HepG2 (cell line): ENCODE results near the gene CDT1. TPM values are rescaled to one million over a fixed set of nuclear protein-coding genes. Genes with fewer than 3 reads are reported as not detected.

Source experiments
- AKNA ChIP-seq: sonication (generic); formaldehyde crosslinking; IDR thresholded peaks from 2 replicates; pipeline ENCODE4 v1.4.0; 2020; ENCODE audit warnings: missing genetic modification reagents, borderline replicate concordance
- CENPX ChIP-seq: sonication (generic); formaldehyde crosslinking; IDR thresholded peaks from 2 replicates; pipeline ENCODE4 v1.9.0; 2021; ENCODE audit warnings: mild to moderate bottlenecking, missing genetic modification reagents, moderate library complexity
- ETV6 ChIP-seq: sonication (generic); formaldehyde crosslinking; conservative IDR thresholded peaks from 2 replicates; pipeline ENCODE4 v1.4.0; 2020; ENCODE audit warnings: missing genetic modification reagents
- EZH2 ChIP-seq: conservative IDR thresholded peaks from 2 replicates; pipeline ENCODE4 v1.6.1; 2012; ENCODE audit warnings: mild to moderate bottlenecking, low read depth, low read length, moderate library complexity
- GATA4 ChIP-seq: sonication (generic); IDR thresholded peaks from 2 replicates; pipeline ENCODE4 v1.6.1; 2016; ENCODE audit warnings: antibody characterized with exemption, low read depth, borderline replicate concordance
- MED8 ChIP-seq: sonication (generic); formaldehyde crosslinking; IDR thresholded peaks from 2 replicates; pipeline ENCODE4 v1.8.1; 2023; ENCODE audit warnings: mild to moderate bottlenecking, missing genetic modification reagents; ENCODE audit not compliant: insufficient replicate concordance
- NONO ChIP-seq, 2 experiments: fragments of 450-650 bp in 1 of 2; sonication (generic) in 1 of 2; formaldehyde crosslinking in 1 of 2; IDR thresholded peaks in 1 of 2; conservative IDR thresholded peaks in 1 of 2; 2 replicates each; pipeline versions ENCODE4 v1.6.1 to v1.8.0; 2017 to 2022; ENCODE audit warnings: mild to moderate bottlenecking in 1 of 2, missing genetic modification reagents in 1 of 2, moderate library complexity in 1 of 2
- NR2F6 ChIP-seq, 2 experiments: IDR thresholded peaks; 2 replicates each; pipeline ENCODE4 v1.6.1; 2016; ENCODE audit warnings: antibody characterized with exemption in 1 of 2, mild to moderate bottlenecking in 1 of 2
- RXRB ChIP-seq: IDR thresholded peaks from 2 replicates; pipeline ENCODE4 v1.6.1; 2016; ENCODE audit warnings: borderline replicate concordance, missing genetic modification reagents, missing compliant biosample characterization
- SOX6 ChIP-seq, 2 experiments: fragments of 450-650 bp in 1 of 2; sonication (generic) in 1 of 2; formaldehyde crosslinking in 1 of 2; IDR thresholded peaks; 2 replicates each; pipeline versions ENCODE4 v1.4.0 to v1.6.1; 2017 to 2020; ENCODE audit warnings: antibody characterized with exemption in 1 of 2, mild to moderate bottlenecking in 1 of 2, missing genetic modification reagents in 1 of 2
- TEAD2 ChIP-seq: sonication (generic); formaldehyde crosslinking; IDR thresholded peaks from 2 replicates; pipeline ENCODE4 v1.9.0; 2021; ENCODE audit warnings: missing genetic modification reagents
- TRIM22 ChIP-seq: fragments of 450-650 bp; IDR thresholded peaks from 2 replicates; pipeline ENCODE4 v1.6.1; 2017
- YEATS4 ChIP-seq: sonication (generic); formaldehyde crosslinking; IDR thresholded peaks from 2 replicates; pipeline ENCODE4 v1.4.0; 2020; ENCODE audit warnings: missing genetic modification reagents, borderline replicate concordance
- ZBTB10 ChIP-seq: sonication (generic); formaldehyde crosslinking; IDR thresholded peaks from 2 replicates; pipeline ENCODE4 v1.4.0; 2020; ENCODE audit warnings: missing genetic modification reagents, borderline replicate concordance
- ZNF264 ChIP-seq: sonication (generic); formaldehyde crosslinking; IDR thresholded peaks from 2 replicates; pipeline ENCODE4 v1.4.0; 2020; ENCODE audit warnings: missing genetic modification reagents
- ZNF746 ChIP-seq: sonication (generic); formaldehyde crosslinking; IDR thresholded peaks from 2 replicates; pipeline ENCODE4 v1.8.0; 2022; ENCODE audit warnings: mild to moderate bottlenecking, missing genetic modification reagents
- ZNF784 ChIP-seq: sonication (generic); formaldehyde crosslinking; IDR thresholded peaks from 2 replicates; pipeline ENCODE4 v1.5.1; 2020; ENCODE audit warnings: missing genetic modification reagents, mild to moderate bottlenecking, borderline replicate concordance
- polyA plus RNA-seq, 8 experiments: library from polyadenylated mRNA; depleted of rRNA in 3 of 8; stranded (reverse) in 7 of 8; unstranded in 1 of 8; fragments of >200 nt; fragmentation: Illumina TruSeq in 4 of 8; extraction: Trizol in 4 of 8; gene quantifications; 2 replicates each; pipeline versions ENCODE4 v1.2.1 to v1.2.3, GENCODE V29; 2011 to 2016; ENCODE audit warnings: low read depth in 4 of 8, missing spikeins in 1 of 8, mixed read lengths in 1 of 8; ENCODE audit not compliant: insufficient read depth in 1 of 8
- total RNA-seq, 5 experiments: library from RNA; depleted of rRNA; stranded (reverse); fragments of >200 nt; fragmentation: Illumina TruSeq; extraction: Trizol; gene quantifications; 2 replicates each; pipeline ENCODE4 v1.2.3, GENCODE V29; 2016; ENCODE audit warnings: low read depth in 1 of 5

The CDT1 gene
- total and polyA plus RNA-seq, 2 of the 13 experiments (the other 11 are each of a cell fraction or from before 2014, with no cell fraction given): 23.1 to 23.8 TPM

- TF ChIP-seq AKNA (CRISPR knock-in tag) (no peak), CENPX (no peak), NONO (IDR thresholded peaks at IDR 0.05) (no peak), NONO (CRISPR knock-in tag; conservative IDR thresholded peaks at IDR 0.05) (peak; percentile 81), EZH2 (no peak), ZNF746 (CRISPR knock-in tag) (0 out of 2 replicates have a peak, but pooled peaks have one; percentile 2), YEATS4 (CRISPR knock-in tag) (peak; percentile 53; the same call in 1 of the 2 replicates), TRIM22 (no peak), ETV6 (CRISPR knock-in tag) (no peak), NR2F6 (IDR thresholded peaks at IDR 0.05) (no peak), NR2F6 (CRISPR knock-in tag; IDR thresholded peaks at IDR 0.05) (0 out of 2 replicates have a peak, but pooled peaks have one; percentile 12), ZNF784 (CRISPR knock-in tag) (no peak), GATA4 (peak; percentile 65; the same call in 1 of the 2 replicates), ZBTB10 (peak; percentile 51; the same call in 1 of the 2 replicates), RXRB (peak; percentile 44; the same call in 1 of the 2 replicates), MED8 (CRISPR knock-in tag) (peak; percentile 66), TEAD2 (CRISPR knock-in tag) (no peak), SOX6 (IDR thresholded peaks at IDR 0.05) (no peak), SOX6 (CRISPR knock-in tag; IDR thresholded peaks at IDR 0.05) (peak; percentile 48), ZNF264 (CRISPR knock-in tag) (peak; percentile 61; the same call in 1 of the 2 replicates)
Observed at GRCh38 chr16:88856828-88857727, 53.5 kb downstream of the CDT1 start, which contains the start of the genes GALNS and TRAPPC2L (continued).
